SU-DHL-6 (cell line): Measurements from ENCODE around the gene TAF15.

ENCODE experiments used
- H2AFZ ChIP-seq: fragments of 200-600 bp; sonication (generic); 2 replicates; pipeline ENCODE4 v1.6.1; 2014; ENCODE audit warnings: low read depth, mild to moderate bottlenecking, moderate library complexity, mixed read lengths, antibody characterized with exemption, low read length; ENCODE audit not compliant: severe bottlenecking
- H3F3A ChIP-seq: fragments of 200-600 bp; shearing (Covaris generic); 2 replicates; pipeline ENCODE4 v1.6.0; 2016; ENCODE audit warnings: antibody characterized with exemption, mild to moderate bottlenecking; ENCODE audit not compliant: insufficient read depth
- H3K27ac ChIP-seq: fragments of 200-600 bp; sonication (generic); 2 replicates; pipeline ENCODE4 v1.5.1; 2016; ENCODE audit warnings: low read depth, mild to moderate bottlenecking, low read length, moderate library complexity, mixed read lengths
- H3K27me3 ChIP-seq: fragments of 200-600 bp; sonication (generic), shearing (Covaris generic); 2 replicates; pipeline ENCODE4 v1.6.0; 2014; ENCODE audit warnings: mild to moderate bottlenecking, low read length
- H3K36me3 ChIP-seq: fragments of 200-600 bp; sonication (generic); 2 replicates; pipeline ENCODE4 v1.6.1; 2014; ENCODE audit warnings: mild to moderate bottlenecking, low read length, mixed read lengths
- H3K4me2 ChIP-seq: fragments of 300-600, 200-600 bp; shearing (Covaris generic), sonication (generic); 2 replicates; pipeline ENCODE4 v1.6.0; 2014; ENCODE audit warnings: low read length, low read depth, mild to moderate bottlenecking; ENCODE audit not compliant: poor library complexity, severe bottlenecking
- H3K4me3 ChIP-seq: fragments of 200-600 bp; sonication (generic); 2 replicates; pipeline ENCODE4 v1.5.1; 2014; ENCODE audit warnings: antibody characterized with exemption, low read length, mild to moderate bottlenecking, mixed read lengths; ENCODE audit not compliant: insufficient read depth, poor library complexity, severe bottlenecking
- H3K79me2 ChIP-seq: fragments of 200-600 bp; sonication (generic); 2 replicates; pipeline ENCODE4 v1.6.1; 2014; ENCODE audit warnings: mild to moderate bottlenecking, low read length, moderate library complexity; ENCODE audit not compliant: insufficient read depth
- H3K9ac ChIP-seq: fragments of 200-600 bp; sonication (generic); 2 replicates; pipeline ENCODE4 v1.7.0; 2014; ENCODE audit warnings: mild to moderate bottlenecking, low read length
- H3K9me2 ChIP-seq: fragments of 200-600 bp; sonication (generic); replicated peaks from 2 replicates; pipeline ENCODE4 v1.6.1; 2014; ENCODE audit warnings: low read length; ENCODE audit not compliant: insufficient read depth
- H3K9me3 ChIP-seq: fragments of 200-600 bp; sonication (generic); 2 replicates; pipeline ENCODE4 v1.6.1; 2014; ENCODE audit warnings: low read length, mixed read lengths; ENCODE audit not compliant: insufficient read depth
- H4K20me1 ChIP-seq: fragments of 200-600 bp; sonication (generic); 2 replicates; pipeline ENCODE4 v1.6.1; 2014; ENCODE audit warnings: low read depth, mild to moderate bottlenecking, antibody characterized with exemption, low read length, moderate library complexity, mixed read lengths
- EZH2phosphoT487 ChIP-seq: fragments of 200-600 bp; sonication (generic), shearing (Covaris generic); conservative IDR thresholded peaks from 2 replicates; pipeline ENCODE4 v1.6.1; 2018; ENCODE audit warnings: mild to moderate bottlenecking, antibody characterized with exemption, low read length, moderate library complexity, mixed read lengths
- TF ChIP-seq, protein P1 (sequence below): fragments of 200-600 bp; sonication (generic); IDR thresholded peaks from one replicate; pipeline ENCODE4 v1.5.1; 2017; ENCODE audit warnings: antibody characterized with exemption, mild to moderate bottlenecking, low read length, moderate library complexity; ENCODE audit not compliant: insufficient read depth, poor library complexity, severe bottlenecking

Gene TAF15

DNA sequence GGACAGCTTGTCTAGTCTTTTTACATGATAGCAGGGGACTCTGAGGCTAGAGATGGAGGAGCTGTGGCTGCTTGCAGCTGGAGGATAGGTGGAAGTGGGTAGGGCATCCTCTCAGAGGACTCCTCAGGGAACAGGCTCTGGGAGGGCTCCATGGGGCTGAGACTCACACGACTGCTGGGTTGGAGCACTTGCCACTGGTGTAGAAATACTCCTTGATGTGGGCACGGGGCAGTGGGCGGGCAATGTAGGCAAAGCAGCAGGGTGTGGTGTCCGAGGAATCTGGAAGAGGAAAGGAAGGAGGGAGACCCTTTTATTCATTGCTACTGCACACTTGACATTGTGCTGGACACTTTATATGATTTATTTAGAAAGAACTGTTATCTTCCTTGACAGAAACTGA is 69.1 kb downstream of the TAF15 start:
- no peak for TF ChIP-seq EZH2phosphoT487
- TF ChIP-seq, protein P1, sequence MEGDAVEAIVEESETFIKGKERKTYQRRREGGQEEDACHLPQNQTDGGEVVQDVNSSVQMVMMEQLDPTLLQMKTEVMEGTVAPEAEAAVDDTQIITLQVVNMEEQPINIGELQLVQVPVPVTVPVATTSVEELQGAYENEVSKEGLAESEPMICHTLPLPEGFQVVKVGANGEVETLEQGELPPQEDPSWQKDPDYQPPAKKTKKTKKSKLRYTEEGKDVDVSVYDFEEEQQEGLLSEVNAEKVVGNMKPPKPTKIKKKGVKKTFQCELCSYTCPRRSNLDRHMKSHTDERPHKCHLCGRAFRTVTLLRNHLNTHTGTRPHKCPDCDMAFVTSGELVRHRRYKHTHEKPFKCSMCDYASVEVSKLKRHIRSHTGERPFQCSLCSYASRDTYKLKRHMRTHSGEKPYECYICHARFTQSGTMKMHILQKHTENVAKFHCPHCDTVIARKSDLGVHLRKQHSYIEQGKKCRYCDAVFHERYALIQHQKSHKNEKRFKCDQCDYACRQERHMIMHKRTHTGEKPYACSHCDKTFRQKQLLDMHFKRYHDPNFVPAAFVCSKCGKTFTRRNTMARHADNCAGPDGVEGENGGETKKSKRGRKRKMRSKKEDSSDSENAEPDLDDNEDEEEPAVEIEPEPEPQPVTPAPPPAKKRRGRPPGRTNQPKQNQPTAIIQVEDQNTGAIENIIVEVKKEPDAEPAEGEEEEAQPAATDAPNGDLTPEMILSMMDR = no peak
- no peaks in the 10 kb centered on the region for H3K79me2 ChIP-seq
- no peaks in the 10 kb centered on the region for H3K36me3 ChIP-seq
- H4K20me1 ChIP-seq = no peaks in the 10 kb centered on the region
- no peaks in the 10 kb centered on the region for H3K9me3 ChIP-seq
- H3K27ac ChIP-seq = no peak overlapping the region
- H3K27me3 ChIP-seq = no peaks in the 10 kb centered on the region
- H3K4me2 ChIP-seq = no peak overlapping the region
- no peak overlapping the region for H3K9ac ChIP-seq
- H3F3A ChIP-seq = no peaks in the 10 kb centered on the region
- no peaks in the 10 kb centered on the region for H3K9me2 ChIP-seq
- H2AFZ ChIP-seq = no peak overlapping the region
- H3K4me3 ChIP-seq = no peak overlapping the region

DNA sequence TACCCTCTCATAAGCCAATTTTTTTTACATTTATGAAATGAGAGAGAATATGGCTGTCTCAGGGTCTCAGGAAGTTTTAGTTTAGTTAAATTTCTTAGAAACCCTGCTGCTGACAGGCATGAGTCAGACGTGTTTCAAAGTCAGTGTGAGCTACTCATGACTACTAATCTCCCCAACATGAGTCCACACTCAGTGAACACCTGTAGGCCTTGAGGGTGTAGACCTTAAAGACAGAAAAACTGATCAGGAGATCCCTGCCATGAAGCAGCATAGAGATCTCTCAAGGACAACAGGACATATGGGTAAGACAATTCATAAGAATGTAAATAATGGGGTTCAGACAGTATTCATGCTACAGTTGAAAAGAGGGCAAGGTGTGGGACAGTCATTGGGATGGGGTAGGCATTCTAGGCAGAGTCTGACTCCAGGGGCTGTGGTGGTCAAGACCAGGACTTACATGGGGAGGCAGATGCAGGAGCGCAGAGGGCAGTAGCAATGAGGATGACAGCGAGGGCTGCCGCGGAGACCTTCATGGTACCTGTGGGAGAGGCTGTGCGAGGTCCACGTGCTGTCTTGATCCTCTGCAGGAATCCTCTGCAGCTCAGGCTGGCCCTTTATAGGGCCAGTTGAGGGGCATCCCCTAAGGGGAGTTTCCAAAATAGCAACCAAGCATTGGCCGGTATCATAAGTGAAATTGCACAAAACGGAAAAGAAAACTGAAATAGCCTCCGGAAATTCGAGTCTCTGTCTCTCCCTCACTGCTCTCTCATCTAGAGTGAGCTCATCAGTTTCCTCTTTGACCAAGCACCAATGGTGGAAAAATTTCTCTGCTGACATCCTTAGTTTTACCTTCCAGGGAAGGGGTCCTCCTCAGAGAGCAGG is 70.7 kb downstream of the TAF15 start, which contains the start of gene CCL5:
Gene CCL5, minus strand, starts transcription at position 588 of the 882 bp plus-strand sequence.
- Histone ChIP-seq H2AFZ (no peak within 1 kb of the TSS), H3K9ac (no peak within 1 kb of the TSS; the same call in 1 of the 2 replicates), H3K4me2 (peak within 1 kb of the TSS; percentile 32), H3K4me3 (no peak within 1 kb of the TSS), H3K27ac (no peak within 1 kb of the TSS), H3K9me3 (no peaks in the 10 kb centered on the region), H3F3A (no peaks in the 10 kb centered on the region), H3K9me2 (no peaks in the 10 kb centered on the region), H3K27me3 (no peaks in the 10 kb centered on the region), H3K36me3 (no peaks in the 10 kb centered on the region), H3K79me2 (no peaks in the 10 kb centered on the region), H4K20me1 (no peaks in the 10 kb centered on the region)
- TF ChIP-seq, protein P1 = no peak
- TF ChIP-seq EZH2phosphoT487 = no peak

DNA sequence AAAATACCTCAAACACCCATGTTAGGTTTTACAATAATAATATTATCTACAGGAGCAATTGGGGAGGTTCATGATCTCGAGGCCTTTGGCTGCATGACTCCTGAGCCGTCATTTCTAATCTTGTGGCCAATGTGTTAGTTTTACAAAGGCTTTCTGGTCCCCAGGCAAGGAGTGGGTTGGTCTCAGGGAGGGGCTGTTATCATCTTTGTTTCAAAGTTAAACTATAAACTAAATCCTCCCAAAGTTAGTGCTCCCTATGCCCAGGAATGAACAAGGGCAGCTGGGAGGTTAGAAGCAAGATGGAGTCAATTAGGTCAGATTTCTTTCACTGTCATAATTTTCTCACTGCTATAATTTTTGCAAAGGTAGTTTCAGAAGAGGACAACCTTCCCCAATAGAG is 80.0 kb downstream of the TAF15 start:
- Histone ChIP-seq H3K9me3 (no peaks in the 10 kb centered on the region), H3K9ac (no peak overlapping the region), H3K27me3 (no peaks in the 10 kb centered on the region), H3K4me2 (no peak overlapping the region), H3K27ac (no peak overlapping the region), H3K36me3 (no peaks in the 10 kb centered on the region), H3K4me3 (no peak overlapping the region), H3K9me2 (no peaks in the 10 kb centered on the region), H4K20me1 (no peaks in the 10 kb centered on the region), H3F3A (no peaks in the 10 kb centered on the region), H3K79me2 (no peaks in the 10 kb centered on the region), H2AFZ (no peak overlapping the region)
- TF ChIP-seq, protein P1 = no peak
- no peak for TF ChIP-seq EZH2phosphoT487
